Measurements from ENCODE around the gene TIMP2.

DNA sequence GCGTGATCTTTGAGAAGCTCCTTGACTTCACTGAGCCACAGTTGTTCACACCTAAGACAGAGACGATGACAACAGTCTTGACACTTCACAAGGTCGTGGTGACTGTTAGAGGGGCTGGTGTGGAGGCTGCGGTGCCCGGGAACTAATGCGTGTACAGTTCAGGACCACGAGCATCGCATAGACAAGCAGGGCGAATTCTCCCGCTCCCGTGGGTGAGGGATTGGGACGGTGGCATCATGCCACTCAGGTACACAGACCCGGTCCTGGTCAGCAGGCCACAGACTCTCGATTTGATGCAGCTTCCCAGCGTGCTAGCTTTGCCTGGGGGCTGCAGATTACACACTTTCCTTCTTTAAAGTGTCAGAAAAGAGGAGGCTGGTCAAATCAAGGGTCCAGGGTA, 46.9 kb downstream of the TIMP2 start:
- TF ChIP-seq, protein P1, sequence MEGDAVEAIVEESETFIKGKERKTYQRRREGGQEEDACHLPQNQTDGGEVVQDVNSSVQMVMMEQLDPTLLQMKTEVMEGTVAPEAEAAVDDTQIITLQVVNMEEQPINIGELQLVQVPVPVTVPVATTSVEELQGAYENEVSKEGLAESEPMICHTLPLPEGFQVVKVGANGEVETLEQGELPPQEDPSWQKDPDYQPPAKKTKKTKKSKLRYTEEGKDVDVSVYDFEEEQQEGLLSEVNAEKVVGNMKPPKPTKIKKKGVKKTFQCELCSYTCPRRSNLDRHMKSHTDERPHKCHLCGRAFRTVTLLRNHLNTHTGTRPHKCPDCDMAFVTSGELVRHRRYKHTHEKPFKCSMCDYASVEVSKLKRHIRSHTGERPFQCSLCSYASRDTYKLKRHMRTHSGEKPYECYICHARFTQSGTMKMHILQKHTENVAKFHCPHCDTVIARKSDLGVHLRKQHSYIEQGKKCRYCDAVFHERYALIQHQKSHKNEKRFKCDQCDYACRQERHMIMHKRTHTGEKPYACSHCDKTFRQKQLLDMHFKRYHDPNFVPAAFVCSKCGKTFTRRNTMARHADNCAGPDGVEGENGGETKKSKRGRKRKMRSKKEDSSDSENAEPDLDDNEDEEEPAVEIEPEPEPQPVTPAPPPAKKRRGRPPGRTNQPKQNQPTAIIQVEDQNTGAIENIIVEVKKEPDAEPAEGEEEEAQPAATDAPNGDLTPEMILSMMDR (conservative IDR thresholded peaks at IDR 0.05) = no peak
- TF ChIP-seq ZFX (IDR thresholded peaks at IDR 0.05) = no peak

Measured in C4-2B (cell line).